Measurements from ENCODE around the gene NRIP3. TPM values are rescaled to one million over a fixed set of nuclear protein-coding genes. Genes with fewer than 3 reads are reported as not detected.

The NRIP3 gene
- total RNA-seq, 1 donor: 6.2 TPM

GRCh38 chr11:9037046-9037780 lies 33.4 kb upstream of the NRIP3 start:
- no peak for DNase-seq (ENCODE audit: insufficient read length, low spot score, missing footprints)
- no peaks in the 10 kb centered on the region for H4K20me1 ChIP-seq (ENCODE audit: insufficient read depth, low read length)

DNA sequence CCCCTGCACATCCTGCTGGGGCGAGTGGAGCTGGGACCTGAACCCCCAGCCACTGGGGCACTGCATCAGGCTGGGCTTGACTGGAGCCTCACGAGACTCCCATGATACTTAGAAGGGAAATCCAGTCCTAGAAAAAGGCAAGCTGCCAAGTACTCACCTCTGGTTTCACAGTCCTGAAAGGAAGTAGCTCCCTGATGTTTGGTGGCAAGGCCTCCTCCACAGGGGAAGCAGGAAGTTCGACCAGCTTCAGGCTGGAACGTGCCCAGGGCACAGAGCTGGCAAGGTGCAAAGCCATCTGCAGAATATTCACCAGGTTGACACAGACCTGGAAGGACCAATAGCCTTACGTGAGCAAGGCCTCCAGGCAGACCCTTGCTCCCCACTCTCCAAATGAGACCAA lies 26.8 kb upstream of the NRIP3 start:
- no peaks in the 10 kb centered on the region for H3K9me3 ChIP-seq (ENCODE audit: low read depth, low read length)
- H3K36me3 ChIP-seq (ENCODE audit: insufficient read depth, low read length): no peaks in the 10 kb centered on the region
- H3K4me3 ChIP-seq (ENCODE audit: insufficient read depth, low read length): no peak overlapping the region
- H4K20me1 ChIP-seq (ENCODE audit: insufficient read depth, low read length): no peaks in the 10 kb centered on the region
- H3K27ac ChIP-seq (ENCODE audit: low read depth, low read length): no peak overlapping the region
- H3K27me3 ChIP-seq (ENCODE audit: insufficient read depth, low read length): no peaks in the 10 kb centered on the region
- no peak overlapping the region for H3K4me2 ChIP-seq (ENCODE audit: insufficient read depth, low read length)
- TF ChIP-seq, protein P1, sequence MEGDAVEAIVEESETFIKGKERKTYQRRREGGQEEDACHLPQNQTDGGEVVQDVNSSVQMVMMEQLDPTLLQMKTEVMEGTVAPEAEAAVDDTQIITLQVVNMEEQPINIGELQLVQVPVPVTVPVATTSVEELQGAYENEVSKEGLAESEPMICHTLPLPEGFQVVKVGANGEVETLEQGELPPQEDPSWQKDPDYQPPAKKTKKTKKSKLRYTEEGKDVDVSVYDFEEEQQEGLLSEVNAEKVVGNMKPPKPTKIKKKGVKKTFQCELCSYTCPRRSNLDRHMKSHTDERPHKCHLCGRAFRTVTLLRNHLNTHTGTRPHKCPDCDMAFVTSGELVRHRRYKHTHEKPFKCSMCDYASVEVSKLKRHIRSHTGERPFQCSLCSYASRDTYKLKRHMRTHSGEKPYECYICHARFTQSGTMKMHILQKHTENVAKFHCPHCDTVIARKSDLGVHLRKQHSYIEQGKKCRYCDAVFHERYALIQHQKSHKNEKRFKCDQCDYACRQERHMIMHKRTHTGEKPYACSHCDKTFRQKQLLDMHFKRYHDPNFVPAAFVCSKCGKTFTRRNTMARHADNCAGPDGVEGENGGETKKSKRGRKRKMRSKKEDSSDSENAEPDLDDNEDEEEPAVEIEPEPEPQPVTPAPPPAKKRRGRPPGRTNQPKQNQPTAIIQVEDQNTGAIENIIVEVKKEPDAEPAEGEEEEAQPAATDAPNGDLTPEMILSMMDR (IDR thresholded peaks at IDR 0.05; ENCODE audit: extremely low read depth, low read depth, low read length): no peak
- no peak for DNase-seq (ENCODE audit: insufficient read length, low spot score, missing footprints)
- H3K79me2 ChIP-seq (ENCODE audit: insufficient read depth, low read length): no peaks in the 10 kb centered on the region
- H3K4me1 ChIP-seq (ENCODE audit: insufficient read depth, low read length): no peaks in the 10 kb centered on the region
- H2AFZ ChIP-seq (ENCODE audit: low read length): no peak overlapping the region

More at GRCh38 chr11:9037046-9037780, 33.4 kb upstream of the NRIP3 start:
- Histone ChIP-seq H3K27me3 (ENCODE audit: insufficient read depth, low read length) (no peaks in the 10 kb centered on the region), H3K27ac (ENCODE audit: low read depth, low read length) (no peak overlapping the region), H3K4me3 (ENCODE audit: insufficient read depth, low read length) (no peak overlapping the region), H3K36me3 (ENCODE audit: insufficient read depth, low read length) (no peaks in the 10 kb centered on the region), H3K9me3 (ENCODE audit: low read depth, low read length) (no peaks in the 10 kb centered on the region), H3K4me2 (ENCODE audit: insufficient read depth, low read length) (no peak overlapping the region), H3K4me1 (ENCODE audit: insufficient read depth, low read length) (no peaks in the 10 kb centered on the region), H2AFZ (ENCODE audit: low read length) (no peak overlapping the region), H3K79me2 (ENCODE audit: insufficient read depth, low read length) (no peaks in the 10 kb centered on the region)
- TF ChIP-seq, protein P1 (IDR thresholded peaks at IDR 0.05; ENCODE audit: extremely low read depth, low read depth, low read length): no peak

DNA sequence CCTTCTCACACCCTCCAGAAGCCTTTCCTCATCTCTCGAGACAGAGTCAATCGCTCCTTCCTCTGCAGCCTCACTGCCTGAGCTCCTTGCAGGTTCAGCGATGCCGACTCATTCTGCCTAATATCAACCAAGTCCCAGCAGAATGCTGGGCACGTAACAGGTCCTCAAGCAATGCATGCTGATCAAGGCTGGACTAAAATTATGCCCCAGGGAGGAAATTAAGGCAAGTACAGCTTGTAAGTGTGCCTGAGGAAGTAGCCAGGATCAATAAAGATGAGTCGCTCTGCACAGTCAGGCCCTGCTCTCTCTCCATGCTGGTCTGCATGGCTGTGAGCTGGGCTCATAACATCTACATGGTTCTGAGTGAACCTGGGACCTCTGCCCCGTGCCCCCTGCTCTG lies 25.6 kb upstream of the NRIP3 start:
- Histone ChIP-seq H3K9me3 (ENCODE audit: low read depth, low read length) (no peaks in the 10 kb centered on the region), H3K36me3 (ENCODE audit: insufficient read depth, low read length) (no peaks in the 10 kb centered on the region), H4K20me1 (ENCODE audit: insufficient read depth, low read length) (no peaks in the 10 kb centered on the region), H3K79me2 (ENCODE audit: insufficient read depth, low read length) (no peaks in the 10 kb centered on the region), H2AFZ (ENCODE audit: low read length) (no peak overlapping the region), H3K4me3 (ENCODE audit: insufficient read depth, low read length) (no peak overlapping the region), H3K27ac (ENCODE audit: low read depth, low read length) (no peak overlapping the region), H3K4me1 (ENCODE audit: insufficient read depth, low read length) (no peaks in the 10 kb centered on the region), H3K4me2 (ENCODE audit: insufficient read depth, low read length) (no peak overlapping the region), H3K27me3 (ENCODE audit: insufficient read depth, low read length) (no peaks in the 10 kb centered on the region)
- TF ChIP-seq, protein P1 (IDR thresholded peaks at IDR 0.05; ENCODE audit: extremely low read depth, low read depth, low read length): no peak
- no peak for DNase-seq (ENCODE audit: insufficient read length, low spot score, missing footprints)

DNA sequence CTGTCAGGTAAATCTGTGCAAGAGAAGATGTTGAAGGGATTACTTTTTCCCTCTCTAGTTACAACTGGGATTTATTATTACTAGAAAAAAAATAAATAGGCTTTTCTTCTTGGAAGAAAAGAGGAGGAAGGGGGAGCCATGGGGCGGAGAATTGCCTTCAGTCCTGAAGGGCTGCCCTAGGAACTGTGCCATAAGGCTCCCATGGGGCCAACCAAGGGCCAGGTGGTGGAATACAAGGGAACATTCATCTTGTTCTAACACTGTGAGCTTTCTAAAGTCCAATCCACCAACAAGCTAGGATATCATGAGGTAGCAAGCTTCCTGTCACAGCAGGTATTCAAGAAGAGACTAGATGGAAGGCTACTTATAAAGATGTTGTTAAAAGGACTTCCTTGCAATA lies 24.8 kb upstream of the NRIP3 start:
- Histone ChIP-seq H3K27ac (ENCODE audit: low read depth, low read length) (no peak overlapping the region), H3K36me3 (ENCODE audit: insufficient read depth, low read length) (no peaks in the 10 kb centered on the region), H4K20me1 (ENCODE audit: insufficient read depth, low read length) (no peaks in the 10 kb centered on the region), H3K27me3 (ENCODE audit: insufficient read depth, low read length) (no peaks in the 10 kb centered on the region), H3K4me3 (ENCODE audit: insufficient read depth, low read length) (no peak overlapping the region), H2AFZ (ENCODE audit: low read length) (no peak overlapping the region), H3K79me2 (ENCODE audit: insufficient read depth, low read length) (no peaks in the 10 kb centered on the region), H3K9me3 (ENCODE audit: low read depth, low read length) (no peaks in the 10 kb centered on the region), H3K4me1 (ENCODE audit: insufficient read depth, low read length) (no peaks in the 10 kb centered on the region), H3K4me2 (ENCODE audit: insufficient read depth, low read length) (no peak overlapping the region)
- DNase-seq (ENCODE audit: insufficient read length, low spot score, missing footprints): no peak
- TF ChIP-seq, protein P1 (IDR thresholded peaks at IDR 0.05; ENCODE audit: extremely low read depth, low read depth, low read length): no peak
